IPS DF 19.7 (cell line): ENCODE measurements around the gene ANKRD10.

Source experiments
- DNase-seq: peaks from one replicate; pipeline ENCODE4 v3.0.0-alpha.2; 2013; ENCODE audit warnings: low read depth, low spot score

ANKRD10 gene

DNA sequence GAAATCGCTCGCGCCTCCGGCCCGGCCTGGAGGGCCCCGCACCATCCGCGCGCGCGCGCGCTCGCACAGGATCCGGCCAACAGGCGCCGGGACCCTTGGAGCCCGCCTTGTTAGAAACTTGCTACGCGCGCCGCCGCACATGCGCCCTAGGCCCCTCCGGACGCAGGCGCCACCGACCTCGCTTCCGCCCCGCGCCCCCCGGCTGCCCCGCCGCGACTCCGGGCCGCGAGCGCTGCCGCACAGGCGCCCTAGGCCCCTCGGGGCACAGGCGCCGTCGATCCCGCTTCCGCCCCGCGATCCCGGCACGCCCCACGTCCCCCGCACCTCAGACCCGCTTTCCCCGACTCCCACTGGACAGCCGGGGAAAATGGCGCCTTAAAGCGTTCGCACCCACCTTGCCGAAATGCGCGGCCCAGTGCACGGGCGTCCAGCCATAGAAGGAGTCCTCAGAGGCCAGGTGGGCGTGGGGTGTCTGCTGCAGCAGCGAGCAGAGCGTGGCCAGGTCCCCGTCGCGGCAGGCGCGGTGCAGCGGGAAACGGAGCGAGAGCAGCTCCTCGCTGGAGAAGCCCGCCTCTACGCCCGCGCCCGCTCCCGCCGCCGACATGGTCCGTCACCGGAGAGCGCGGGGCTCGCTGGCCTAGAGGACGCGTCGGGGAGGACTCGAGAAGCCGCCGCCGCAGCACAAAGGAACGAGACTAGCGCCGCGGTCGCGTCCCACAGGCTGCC is 375 bp downstream of the ANKRD10 start:
- DNase-seq: no peak

GRCh38 chr13:110914081-110914330 is 863 bp downstream of the ANKRD10 start:
- no peak for DNase-seq

GRCh38 chr13:110913322-110914080 is 1.4 kb downstream of the ANKRD10 start:
- DNase-seq: no peak

DNA sequence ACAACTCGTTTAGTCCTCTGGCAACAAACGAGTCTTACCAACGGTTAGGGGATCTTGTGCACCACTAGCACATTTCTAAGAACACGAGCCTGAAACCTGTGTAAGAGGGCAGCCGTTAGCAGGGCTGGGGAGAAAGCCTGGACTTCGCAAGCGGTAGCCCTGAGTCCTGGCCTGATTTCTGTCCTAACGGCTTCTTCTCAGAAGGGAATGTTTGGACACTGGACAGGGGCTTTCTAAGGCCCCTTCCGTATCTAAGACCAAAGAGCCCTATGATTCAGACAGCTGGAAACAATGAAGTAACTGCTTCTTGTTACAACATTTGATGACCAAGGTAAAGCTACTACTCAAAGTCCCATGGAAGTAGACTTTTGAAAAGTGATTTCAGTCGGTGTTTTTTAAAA is 2.2 kb downstream of the ANKRD10 start:
- DNase-seq: no peak

- no peak for DNase-seq
Measured at GRCh38 chr13:110911880-110912279, 3.0 kb downstream of the ANKRD10 start.

DNA sequence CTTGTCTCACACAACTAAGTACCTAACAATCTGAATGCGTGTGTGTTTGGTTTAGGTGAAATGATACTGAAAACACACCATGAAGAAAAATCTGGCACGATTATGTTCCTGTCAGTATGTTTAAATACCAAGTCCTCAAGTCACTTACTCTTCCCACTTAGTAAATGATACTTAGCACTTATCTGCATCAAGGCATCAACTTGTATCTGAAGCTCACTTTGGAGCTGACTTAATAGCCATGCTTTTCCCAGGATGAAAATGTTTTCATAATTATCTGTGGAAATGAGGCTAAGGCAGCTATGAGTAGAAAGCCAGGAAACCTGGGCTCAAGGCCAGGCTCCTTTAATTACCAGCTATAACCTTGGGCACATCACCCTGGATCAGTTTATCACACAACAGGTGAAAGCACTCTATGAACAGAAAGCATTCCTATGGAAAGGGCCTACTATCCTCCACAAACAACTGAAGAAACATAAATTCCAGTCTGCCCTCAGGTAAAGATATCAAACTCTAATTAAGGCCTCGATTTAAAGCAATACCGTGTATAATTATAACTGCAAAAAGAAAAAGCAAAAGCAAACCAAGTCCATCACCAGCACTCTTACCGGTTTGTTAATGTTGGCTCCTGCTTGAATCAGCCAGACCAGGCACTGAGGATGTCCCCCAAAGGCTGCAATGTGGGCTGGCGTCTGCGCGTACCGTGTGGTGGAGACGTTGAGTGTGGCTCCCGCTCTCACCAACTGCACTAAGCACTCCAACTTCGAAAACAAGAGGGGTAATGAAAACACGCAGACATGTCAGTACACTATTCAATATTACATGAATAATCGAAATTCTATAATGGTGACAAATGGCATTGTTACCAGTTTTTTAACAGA is 4.6 kb downstream of the ANKRD10 start:
- no peak for DNase-seq

GRCh38 chr13:110907951-110908898 is 6.6 kb downstream of the ANKRD10 start:
- DNase-seq: peak; percentile 80

DNA sequence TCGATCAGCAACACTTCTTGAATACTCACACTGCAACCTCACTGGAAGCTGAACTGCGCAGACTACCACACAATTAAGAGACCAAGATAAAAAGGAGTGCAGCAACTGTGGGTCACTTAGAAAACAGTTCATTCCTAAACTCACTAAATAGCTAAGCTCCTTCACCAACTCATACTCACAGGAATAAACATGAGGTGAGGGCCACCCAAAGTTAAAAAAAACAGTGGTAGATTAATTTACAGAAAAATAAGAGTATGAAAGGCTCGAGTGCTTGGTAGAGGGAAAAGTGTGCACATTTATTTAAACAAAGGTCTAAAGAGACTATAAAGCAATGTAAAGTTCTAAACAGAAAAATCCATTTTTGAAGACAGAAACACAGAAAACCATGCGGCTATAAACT is 7.6 kb downstream of the ANKRD10 start:
- no peak for DNase-seq

DNA sequence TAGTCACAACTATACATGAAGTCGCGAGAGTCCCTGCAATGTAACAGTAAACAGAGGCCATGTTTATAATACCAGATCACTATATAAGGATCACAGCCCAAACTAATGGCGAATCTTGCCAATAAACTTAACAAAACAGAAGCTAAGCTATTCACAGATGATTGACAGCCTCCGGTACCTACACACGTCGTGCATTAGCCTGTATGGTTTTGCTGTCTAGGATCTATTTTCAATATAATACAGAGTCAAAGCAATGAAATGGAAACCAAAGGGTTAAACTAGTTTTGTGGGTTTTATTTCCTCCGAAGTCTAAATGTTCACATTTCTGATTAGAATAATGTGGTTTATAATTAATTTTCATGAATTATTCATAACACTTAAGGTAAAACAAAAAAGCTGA is 10.1 kb downstream of the ANKRD10 start:
- DNase-seq: no peak

GRCh38 chr13:110902370-110902769 is 12.5 kb downstream of the ANKRD10 start:
- DNase-seq: no peak

- DNase-seq: no peak
Measured at GRCh38 chr13:110897521-110897920, 17.3 kb downstream of the ANKRD10 start.

GRCh38 chr13:110897014-110897413 is 17.9 kb downstream of the ANKRD10 start:
- no peak for DNase-seq

DNA sequence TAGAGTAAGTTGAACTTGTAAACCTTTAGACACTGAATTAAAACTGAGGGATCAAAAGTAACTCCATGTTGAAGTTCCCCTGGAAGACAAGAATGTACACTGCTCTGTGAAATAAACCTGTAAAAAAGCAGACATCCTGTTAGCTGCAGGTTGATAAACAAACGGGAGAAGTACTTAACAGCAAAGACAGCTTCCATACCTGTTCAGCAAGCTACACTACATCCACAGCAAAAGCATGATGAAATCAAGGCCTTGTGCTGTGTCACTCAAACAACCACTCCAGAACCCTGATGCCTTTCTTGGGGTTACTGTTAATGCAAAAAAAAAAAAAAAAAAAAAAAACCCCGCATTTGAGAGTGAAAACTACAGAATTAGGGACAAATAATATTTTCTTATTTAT is 20.8 kb downstream of the ANKRD10 start:
- DNase-seq: no peak

DNA sequence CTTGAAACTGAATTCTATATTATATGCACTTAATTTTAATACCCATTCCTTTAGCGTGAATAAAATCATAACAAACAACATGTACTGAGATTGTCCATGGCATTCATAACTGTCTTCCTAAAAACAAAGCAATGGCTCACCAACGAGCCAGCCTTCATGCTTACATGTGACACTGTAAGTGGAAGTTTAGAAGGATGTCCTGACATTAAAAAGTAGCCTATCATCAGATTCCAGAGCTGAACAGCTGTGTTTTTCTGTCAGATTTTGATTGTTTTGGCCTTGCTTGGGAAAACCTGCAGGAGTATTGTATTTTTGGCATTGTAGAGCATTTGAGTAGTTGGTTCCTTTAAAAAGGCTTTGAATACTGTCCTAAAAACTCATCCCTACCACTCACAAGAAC is 21.3 kb downstream of the ANKRD10 start:
- DNase-seq: no peak

DNA sequence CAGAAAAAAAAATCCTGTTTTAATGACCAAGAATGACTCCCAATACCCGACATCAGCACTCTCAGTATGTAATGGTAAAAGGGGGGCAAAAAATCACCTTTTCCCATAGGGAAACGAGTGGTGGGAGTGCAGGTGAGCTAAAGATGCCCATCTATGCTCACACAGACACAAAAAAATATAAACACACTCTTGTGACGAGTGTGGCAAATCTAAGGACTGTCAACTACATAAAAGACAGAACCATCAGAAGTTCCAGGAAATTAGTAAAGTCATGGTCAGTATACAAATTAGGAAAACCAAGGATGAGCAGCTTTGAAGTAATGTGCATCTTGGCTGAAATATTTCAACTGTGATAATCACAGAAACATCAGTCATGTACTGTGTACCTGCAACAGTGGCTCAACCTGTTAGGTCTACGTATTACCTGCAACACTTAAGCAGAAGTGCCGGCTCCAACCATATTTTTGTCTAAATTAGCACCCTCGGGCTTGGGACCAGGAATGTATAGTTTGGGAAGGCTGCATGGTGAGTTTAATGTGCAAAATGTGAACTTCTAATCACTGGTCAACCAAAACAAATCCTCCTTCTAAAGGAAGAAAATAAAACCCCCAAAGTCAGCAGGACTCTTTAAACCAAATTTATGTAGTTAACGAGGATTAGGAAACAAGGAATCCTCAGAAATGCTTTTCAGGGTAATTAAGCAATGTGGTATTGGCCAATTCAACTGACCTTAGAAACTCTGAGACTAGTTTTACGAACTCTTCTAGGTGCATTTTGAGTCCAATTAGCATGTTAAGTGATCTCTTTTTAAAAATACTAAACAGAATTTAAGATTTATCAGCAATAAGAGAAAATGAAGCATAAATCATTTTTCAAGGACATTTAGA is 24.3 kb downstream of the ANKRD10 start:
- no peak for DNase-seq

DNA sequence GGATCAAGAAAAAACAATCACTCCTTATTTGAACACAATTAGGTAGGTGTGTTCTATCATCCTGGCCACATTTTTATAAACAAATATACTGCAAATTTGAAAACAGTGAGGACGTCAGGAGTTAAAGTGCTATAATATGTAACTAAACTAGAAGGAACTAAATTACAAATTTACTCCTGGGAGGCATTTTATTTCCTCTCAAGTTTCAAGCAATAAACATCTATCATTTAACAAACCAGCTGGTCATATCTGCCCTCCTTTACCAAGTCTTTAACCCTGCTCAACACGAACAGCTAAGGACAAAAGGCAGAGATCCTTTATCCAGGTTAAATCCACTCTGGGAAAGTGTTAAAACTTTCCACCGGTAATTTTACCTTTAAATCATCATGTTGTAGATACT is 26.5 kb downstream of the ANKRD10 start:
- DNase-seq: no peak

DNA sequence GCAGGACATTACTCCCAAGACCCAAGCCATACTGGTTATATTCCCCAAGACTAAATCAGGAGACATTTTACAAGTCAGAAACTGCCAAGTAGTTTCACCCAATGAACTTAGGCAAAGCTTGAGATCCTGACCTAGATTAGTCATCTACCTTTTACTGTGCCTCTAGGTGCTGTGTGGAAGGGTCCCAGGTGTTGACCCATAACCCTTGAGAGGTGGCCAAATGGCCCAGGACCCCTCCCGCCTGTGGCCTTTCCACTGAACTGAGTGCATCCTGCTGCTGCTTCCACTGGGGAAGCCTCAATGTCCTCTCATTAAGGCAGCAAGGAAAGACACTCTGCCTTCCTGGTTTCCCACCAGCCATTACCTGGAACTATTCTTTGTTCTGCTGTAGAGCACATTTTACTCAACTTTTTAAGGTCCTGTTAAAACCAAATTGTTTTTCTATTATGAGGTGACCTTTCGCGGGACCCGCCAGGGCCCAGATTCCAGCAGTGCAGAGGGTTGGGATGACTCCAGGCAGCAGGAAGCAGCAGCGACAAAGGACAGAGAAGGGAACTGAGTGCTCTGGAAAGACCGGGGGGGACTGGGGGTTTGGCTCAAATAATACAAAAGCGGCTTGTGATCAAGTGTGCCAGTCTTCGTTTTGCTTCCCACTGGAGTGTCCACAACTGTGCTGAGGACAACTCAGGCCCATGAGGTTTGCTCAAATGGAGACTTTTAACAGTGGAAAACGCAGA is 27.1 kb downstream of the ANKRD10 start:
- no peak for DNase-seq

DNA sequence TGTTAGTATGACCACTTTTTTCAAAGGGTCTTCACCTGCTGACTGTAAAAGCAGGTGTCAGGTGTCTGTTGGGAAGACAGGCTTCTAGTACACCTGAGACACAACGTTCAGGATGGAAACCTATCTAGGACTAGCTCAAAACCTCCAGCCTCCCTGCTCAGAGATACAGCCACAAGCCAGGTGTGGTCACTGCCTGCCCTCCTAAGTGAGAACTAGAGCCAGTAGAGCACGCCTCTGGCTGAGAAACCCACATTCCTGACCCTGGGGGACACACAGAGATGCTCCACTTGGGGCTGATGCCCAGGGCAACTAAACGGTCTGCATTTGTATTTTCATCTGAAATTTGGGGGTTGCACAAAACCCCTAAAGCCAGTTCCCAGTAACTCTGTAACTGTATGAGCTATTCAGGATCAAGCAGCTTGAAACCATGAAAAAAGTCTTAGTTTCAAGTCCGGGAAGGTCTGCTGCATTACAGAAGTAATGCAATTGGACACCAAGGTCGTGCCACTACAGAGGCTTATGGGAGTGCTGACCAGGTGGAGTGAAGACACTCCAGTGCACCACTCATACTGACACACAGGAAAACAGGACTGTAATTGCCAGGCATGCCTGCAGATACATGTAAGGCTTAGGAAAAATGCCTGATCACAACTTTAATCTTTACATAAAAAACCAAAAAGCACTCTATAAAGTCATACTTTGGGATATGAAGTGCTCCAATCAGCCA is 27.8 kb downstream of the ANKRD10 start:
- no peak for DNase-seq
